ENCODE measurements around the gene GGCX.

DNA sequence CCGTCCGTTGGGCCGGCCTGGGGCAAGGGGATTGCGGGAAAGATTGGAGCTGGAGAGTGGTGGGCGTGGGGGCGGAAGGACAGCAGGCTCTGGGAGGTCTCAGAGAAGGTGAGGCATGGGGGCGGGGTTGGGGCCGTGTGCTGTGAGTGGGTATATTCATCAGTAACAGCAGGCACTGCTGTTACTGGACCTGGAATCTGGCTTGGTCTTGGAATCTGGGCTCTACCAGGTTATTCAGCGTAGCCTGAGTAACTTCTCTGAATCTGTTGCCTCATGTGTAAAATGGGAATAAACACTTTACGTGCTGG, 34.7 kb upstream of the GGCX start:
- TF ChIP-seq, protein P1, sequence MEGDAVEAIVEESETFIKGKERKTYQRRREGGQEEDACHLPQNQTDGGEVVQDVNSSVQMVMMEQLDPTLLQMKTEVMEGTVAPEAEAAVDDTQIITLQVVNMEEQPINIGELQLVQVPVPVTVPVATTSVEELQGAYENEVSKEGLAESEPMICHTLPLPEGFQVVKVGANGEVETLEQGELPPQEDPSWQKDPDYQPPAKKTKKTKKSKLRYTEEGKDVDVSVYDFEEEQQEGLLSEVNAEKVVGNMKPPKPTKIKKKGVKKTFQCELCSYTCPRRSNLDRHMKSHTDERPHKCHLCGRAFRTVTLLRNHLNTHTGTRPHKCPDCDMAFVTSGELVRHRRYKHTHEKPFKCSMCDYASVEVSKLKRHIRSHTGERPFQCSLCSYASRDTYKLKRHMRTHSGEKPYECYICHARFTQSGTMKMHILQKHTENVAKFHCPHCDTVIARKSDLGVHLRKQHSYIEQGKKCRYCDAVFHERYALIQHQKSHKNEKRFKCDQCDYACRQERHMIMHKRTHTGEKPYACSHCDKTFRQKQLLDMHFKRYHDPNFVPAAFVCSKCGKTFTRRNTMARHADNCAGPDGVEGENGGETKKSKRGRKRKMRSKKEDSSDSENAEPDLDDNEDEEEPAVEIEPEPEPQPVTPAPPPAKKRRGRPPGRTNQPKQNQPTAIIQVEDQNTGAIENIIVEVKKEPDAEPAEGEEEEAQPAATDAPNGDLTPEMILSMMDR (IDR thresholded peaks at IDR 0.05; ENCODE audit: insufficient read depth, low read length, poor library complexity, severe bottlenecking) = no peak
- no peak for TF ChIP-seq EZH2phosphoT487 (conservative IDR thresholded peaks at IDR 0.05; ENCODE audit: low read length)

Measured in SU-DHL-6 (cell line).